Stimulated activated CD8-positive, alpha-beta memory T cell treated with anti-CD3 and anti-CD28 coated beads, Interleukin-12 subunit alpha, Interleukin-12 subunit beta, amount 100 ng/mL, for 1 hour (primary cell): ENCODE measurements around the gene ABHD1.
"Not testable (repeated sequence)": the region's sequence is repeated elsewhere in the genome, so short reads cannot be mapped to it uniquely, and the experiment has no call there.

ENCODE experiments used
- DNase-seq: peaks from one replicate; pipeline ENCODE4 v3.0.0-alpha.2; 2020; ENCODE audit warnings: low read depth

The ABHD1 gene

GRCh38 chr2:27123302-27124150, at the start of gene ABHD1:
Gene ABHD1, plus strand, starts transcription at chr2:27123815. Its CDS starts 134 bp downstream, at chr2:27123949.
- peak; percentile 38 for DNase-seq

DNA sequence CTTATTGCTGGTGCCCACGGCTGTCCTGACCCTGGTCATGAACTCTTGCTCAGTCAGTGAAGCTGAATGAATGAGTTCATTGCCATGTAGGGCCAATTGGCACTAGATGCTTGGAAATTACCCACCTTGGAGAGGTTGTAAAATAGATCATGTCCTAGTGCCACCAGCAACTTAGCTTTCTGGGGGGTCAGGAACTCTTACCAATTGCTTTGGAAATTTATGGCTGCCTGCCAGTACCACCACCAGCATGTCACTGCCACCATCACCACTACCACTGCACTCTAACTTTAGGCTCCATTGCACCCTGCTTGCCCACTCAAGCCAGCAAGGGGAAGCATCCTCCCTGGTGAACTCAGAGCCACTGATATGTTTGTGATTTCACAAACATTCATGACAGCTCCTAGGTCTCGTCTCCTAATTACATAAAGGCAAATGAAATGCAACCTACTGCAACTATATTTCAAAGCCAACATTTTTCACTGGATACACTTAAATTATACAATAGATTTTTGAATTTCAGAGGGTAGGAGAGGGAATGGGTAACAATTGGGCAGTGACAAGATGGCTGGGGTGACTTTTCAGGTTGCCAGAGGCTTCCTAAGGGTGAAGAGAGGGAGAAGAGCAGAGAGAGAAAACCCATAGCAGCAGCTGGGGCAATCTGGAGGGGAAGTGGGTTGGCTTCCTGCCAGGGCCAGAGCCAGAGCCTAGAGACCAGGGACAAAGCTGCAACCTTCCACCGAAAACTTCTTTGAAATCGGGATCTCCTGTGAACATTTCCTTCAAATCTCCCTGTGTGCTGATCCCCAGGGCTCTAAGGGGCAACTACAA, 48.7 kb upstream of the ABHD1 start:
- DNase-seq: no peak

DNA sequence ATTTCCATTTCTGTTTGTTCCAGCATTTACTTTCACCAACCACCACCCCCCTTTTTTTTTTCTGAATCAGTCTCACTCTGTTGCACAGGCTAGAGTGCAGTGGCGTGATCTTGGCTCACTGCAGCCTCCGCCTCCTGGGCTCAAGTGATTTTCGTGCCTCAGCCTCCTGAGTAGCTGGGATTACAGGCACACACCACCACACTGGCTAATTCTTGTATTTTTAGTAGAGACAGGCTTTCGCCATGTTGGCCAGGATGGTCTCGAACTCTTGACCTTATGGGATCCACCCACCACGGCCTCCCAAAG, 48.1 kb upstream of the ABHD1 start:
- not testable (repeated sequence) for DNase-seq

DNA sequence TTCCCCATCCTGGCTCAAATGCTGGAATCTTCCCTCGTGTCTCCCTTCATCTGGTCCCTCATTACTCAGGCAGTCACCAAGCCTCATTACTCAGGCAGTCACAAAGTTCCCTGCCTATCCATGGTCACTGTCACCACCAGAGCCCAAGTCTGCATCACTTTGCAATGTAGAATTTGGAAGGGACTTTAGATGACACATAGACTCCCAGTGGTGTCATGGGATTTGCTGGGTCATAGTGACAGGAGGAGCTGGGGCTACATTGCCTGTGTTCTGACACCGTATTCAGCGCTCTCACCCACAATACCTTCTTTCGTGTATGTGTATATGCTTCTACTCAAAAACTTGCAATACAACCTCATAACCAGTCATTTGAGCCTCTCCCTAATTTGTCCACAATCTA, 47.3 kb upstream of the ABHD1 start:
- DNase-seq: no peak

- no peak for DNase-seq
Measured at GRCh38 chr2:27077231-27077630, 46.4 kb upstream of the ABHD1 start.

DNA sequence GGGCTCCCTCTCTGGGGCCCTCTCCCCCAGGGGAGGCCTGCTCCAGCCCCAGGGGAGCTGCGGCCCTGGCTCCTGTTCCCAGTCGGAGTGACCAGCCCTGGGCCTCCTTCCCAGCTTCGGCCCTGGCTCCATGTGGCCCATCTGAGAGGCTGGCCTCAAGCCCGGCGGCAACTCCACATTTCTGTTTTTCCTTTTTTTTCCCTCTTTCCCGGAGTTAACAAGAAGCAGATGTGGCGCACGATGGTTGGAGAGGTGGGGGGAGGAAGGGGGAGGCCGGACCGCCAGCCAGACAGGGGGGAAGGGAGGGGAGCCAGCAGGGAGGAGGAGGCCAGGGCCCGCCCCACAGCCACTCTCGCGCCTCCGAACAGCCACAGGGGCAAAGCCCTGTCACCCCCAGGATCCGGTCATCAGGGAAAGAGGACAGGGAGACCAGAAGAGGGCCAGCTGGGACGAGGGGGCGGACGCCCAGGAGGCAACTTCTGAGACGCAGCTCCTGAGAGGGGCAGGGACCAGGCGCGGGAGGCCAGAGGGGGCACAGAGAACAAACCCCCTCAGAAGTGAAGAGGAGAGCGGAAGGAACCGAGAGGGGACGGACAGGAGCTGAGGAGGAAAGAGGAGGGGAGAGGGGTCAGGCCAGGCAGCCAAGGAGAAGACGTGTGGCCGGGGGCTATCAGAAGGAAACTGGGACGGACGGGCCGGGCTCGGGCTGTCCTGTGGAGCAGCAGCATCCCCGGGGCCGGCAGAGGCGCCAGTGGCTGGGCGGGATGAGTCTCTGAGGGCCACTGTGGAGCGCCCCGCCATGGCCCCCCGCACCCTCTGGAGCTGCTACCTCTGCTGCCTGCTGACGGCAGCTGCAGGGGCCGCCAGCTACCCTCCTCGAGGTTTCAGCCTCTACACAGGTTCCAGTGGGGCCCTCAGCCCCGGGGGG, 45.1 kb upstream of the ABHD1 start, which contains the start of gene EMILIN1:
Gene EMILIN1, plus strand, starts transcription at position 349 of the 928 bp plus-strand sequence. Its CDS starts 451 bp downstream, at position 800.
- DNase-seq: no peak

DNA sequence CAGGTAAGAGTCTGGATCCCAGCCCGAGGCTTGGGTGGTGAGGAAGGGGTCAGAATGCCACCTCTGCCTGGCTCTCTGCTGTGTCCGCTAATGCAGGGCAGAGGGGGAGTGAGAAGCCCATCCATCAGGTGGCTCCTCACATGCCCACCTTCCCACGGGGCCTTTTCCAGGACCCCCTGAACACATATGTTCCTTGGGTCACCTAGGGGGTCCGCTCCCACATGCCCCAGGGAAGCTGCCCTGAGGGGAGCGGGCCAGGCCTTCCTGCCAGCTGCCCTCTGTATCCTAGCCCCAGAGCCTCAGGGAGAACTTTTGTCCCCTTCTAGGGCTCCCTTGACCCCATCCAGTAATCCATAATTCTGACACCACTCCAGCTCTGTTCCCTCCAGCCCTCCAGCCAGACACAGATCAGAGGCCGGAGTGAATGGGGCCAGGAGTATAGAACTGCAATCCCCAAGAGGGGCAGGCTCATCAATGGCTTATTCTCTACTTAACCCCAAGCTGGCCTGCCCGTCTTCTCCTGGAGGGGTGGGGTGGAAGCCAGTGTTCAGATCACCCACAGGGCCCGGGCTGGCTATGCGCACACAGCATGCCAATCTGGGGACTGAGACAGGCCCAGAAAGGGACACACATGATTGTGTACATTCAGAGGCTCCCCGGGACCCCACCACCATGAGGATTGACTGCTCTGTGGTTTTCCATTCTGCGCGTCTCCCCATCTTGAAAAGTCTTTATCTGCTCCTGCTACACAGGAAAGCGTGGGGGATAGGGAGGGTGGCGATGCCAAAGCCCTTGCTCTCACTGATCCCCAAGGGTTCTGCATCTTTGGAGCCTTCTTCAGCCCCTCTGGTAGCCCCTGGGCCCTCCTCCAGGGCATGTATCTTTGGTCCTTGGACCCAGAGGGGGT, 44.1 kb upstream of the ABHD1 start:
- DNase-seq: no peak

DNA sequence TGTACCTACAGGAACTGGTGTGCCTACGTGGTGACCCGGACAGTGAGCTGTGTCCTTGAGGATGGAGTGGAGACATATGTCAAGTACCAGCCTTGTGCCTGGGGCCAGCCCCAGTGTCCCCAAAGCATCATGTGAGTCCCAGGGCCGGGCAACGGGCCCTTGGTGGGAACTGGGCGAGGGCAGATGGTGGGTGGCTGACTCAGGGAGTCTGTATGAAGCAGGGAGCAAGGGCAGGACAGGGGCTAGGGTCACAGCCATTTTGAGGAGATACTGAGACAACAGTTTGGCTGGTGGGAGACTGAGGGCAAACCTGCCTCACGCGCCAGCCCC, 43.5 kb upstream of the ABHD1 start:
- DNase-seq: no peak

DNA sequence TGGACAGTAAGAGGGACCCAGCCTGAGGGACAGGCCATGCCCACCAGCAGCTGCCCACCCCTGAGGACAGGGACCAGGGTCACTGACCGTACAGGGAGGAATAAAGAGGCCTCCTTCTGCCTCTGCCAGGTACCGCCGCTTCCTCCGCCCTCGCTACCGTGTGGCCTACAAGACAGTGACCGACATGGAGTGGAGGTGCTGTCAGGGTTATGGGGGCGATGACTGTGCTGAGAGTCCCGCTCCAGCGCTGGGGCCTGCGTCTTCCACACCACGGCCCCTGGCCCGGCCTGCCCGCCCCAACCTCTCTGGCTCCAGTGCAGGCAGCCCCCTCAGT, 43.0 kb upstream of the ABHD1 start:
- no peak for DNase-seq

DNA sequence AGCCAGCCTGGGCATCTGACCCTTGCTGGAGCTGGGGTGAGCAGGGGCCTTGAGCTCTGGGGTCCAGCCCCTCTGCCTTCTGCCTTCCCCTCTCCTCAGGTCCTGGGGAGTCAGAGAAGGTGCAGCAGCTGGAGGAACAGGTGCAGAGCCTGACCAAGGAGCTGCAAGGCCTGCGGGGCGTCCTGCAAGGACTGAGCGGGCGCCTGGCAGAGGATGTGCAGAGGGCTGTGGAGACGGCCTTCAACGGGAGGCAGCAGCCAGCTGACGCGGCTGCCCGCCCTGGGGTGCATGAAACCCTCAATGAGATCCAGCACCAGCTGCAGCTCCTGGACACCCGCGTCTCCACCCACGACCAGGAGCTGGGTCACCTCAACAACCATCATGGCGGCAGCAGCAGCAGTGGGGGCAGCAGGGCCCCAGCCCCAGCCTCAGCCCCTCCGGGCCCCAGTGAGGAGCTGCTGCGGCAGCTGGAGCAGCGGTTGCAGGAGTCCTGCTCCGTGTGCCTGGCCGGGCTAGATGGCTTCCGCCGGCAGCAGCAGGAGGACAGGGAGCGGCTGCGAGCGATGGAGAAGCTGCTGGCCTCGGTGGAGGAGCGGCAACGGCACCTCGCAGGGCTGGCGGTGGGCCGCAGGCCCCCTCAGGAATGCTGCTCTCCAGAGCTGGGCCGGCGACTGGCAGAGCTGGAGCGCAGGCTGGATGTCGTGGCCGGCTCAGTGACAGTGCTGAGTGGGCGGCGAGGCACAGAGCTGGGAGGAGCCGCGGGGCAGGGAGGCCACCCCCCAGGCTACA, 41.4 kb upstream of the ABHD1 start:
- no peak for DNase-seq

DNA sequence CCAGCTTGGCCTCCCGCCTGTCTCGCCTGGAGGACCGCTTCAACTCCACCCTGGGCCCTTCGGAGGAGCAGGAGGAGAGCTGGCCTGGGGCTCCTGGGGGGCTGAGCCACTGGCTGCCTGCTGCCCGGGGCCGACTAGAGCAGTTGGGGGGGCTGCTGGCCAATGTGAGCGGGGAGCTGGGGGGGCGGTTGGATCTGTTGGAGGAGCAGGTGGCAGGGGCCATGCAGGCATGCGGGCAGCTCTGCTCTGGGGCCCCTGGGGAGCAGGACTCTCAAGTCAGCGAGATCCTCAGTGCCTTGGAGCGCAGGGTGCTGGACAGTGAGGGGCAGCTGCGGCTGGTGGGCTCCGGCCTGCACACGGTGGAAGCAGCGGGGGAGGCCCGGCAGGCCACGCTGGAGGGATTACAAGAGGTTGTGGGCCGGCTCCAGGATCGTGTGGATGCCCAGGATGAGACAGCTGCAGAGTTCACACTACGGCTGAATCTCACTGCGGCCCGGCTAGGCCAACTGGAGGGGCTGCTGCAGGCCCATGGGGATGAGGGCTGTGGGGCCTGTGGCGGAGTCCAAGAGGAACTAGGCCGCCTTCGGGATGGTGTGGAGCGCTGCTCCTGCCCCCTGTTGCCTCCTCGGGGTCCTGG, 40.7 kb upstream of the ABHD1 start:
- DNase-seq: no peak

- DNase-seq: no peak
Measured at GRCh38 chr2:27083410-27084296, 40.0 kb upstream of the ABHD1 start.

- no peak for DNase-seq
Measured at GRCh38 chr2:27084297-27085061, 39.1 kb upstream of the ABHD1 start.

DNA sequence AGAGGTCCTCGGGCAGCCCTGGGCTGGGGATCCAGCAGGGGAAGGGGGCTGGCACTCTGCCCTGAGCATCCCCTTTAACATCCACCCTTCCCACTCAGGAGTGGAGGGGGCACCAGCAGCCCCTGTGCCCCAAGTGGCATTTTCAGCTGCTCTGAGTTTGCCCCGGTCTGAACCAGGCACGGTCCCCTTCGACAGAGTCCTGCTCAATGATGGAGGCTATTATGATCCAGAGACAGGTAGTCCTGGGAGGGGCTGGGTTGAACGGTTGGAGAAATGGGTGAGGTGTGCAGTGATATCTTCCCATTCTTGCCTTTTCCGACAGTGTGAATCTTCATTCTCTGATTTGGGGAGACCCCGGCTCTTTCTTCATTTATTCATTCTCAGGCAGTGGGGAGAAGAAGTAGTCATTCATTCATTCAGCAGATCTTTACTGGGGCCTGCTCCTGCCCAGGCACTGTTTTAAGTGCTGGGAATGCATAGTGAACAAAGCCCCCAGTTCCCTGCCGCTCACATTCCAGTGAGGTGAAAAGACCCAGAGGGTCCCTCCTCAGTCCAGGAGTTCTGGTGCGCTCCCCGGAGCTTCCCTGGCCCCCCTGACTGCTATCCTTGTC, 38.4 kb upstream of the ABHD1 start:
- DNase-seq: no peak

DNA sequence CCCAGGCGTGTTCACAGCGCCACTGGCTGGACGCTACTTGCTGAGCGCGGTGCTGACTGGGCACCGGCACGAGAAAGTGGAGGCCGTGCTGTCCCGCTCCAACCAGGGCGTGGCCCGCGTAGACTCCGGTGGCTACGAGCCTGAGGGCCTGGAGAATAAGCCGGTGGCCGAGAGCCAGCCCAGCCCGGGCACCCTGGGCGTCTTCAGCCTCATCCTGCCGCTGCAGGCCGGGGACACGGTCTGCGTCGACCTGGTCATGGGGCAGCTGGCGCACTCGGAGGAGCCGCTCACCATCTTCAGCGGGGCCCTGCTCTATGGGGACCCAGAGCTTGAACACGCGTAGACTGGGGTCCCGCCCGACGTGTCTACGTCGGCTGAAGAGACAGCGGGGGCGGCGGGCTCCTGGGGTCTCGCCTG, 37.9 kb upstream of the ABHD1 start:
- DNase-seq: no peak

DNA sequence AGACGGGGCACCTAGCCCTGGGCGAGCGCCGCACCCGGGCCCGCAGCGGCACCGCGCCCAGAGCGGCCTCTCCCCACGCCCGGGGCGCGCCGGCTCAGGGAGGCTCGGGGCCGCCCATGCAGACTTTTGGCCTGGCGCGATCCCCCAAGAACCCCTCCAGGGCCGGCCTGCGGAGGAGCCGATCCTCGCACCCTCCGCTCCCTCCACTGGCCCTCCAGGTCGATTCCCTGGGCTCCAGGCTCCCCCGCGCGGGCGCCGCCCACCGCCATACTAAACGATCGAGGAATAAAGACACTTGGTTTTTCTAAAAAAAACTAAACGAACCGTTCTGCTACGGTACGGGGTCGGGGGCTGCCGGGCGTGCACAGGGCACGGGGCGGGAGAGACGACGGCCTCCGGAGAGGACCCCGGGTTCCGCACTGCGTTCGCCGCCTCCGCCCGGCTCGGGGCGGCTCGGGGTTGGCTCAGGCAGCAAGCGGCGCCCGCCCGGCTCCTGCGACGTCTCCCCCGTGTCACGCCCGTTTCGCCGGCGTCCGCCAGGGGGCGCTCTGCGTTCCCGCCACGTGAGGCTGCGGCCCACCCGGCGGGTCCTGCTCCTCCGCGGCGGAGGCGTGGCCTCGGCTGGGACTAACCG, 37.4 kb upstream of the ABHD1 start:
- peak; percentile 95 for DNase-seq
